Common myeloid progenitor, CD34-positive (primary cell): ENCODE data around the gene FANCF. TPM values are rescaled to one million over a fixed set of nuclear protein-coding genes. Genes with fewer than 3 reads are reported as not detected.

Experiments
- CTCF ChIA-PET: fragments of 350-600 bp; sonication (Branson Sonifier 250); formaldehyde crosslinking; loops from one replicate; lab custom pipeline; 2021; ENCODE audit warnings: antibody characterized with exemption; lab: Charles Lee
- POLR2A ChIA-PET: fragments of 350-600 bp; sonication (Branson Sonifier 250); formaldehyde crosslinking; loops from one replicate; lab custom pipeline; 2021; ENCODE audit warnings: antibody characterized with exemption; lab: Charles Lee
- DNase-seq, 3 donors: peaks; one replicate each; pipeline versions ENCODE4 v3.0.0 to v3.0.0-alpha.2; 2013
- H3K27ac ChIP-seq, 2 experiments: 1 replicate in 1 of 2; 2 replicates in 1 of 2; pipeline ENCODE4 v1.7.0; 2013; ENCODE audit warnings: inconsistent platforms in 2 of 2, low read length in 2 of 2, mild to moderate bottlenecking in 2 of 2, low read depth in 1 of 2, moderate library complexity in 1 of 2; ENCODE audit not compliant: severe bottlenecking in 2 of 2, insufficient read depth in 1 of 2, poor library complexity in 1 of 2
- H3K27me3 ChIP-seq, 5 experiments: replicated peaks in 2 of 5; 1 replicate in 3 of 5; 2 replicates in 2 of 5; pipeline versions ENCODE4 v1.6.1 to v1.7.0; 2013; ENCODE audit warnings: low read length in 4 of 5, mild to moderate bottlenecking in 2 of 5, moderate library complexity in 2 of 5, inconsistent platforms in 1 of 5; ENCODE audit not compliant: insufficient read depth in 5 of 5, control insufficient read depth in 4 of 5
- H3K36me3 ChIP-seq, 4 experiments: 1 replicate in 2 of 4; 2 replicates in 2 of 4; pipeline versions ENCODE4 v1.6.1 to v1.7.0; 2013; ENCODE audit warnings: low read length in 3 of 4, control low read depth in 1 of 4, mild to moderate bottlenecking in 1 of 4; ENCODE audit not compliant: control insufficient read depth in 4 of 4, insufficient read depth in 4 of 4
- H3K4me1 ChIP-seq, 4 experiments: 1 replicate in 3 of 4; 2 replicates in 1 of 4; pipeline versions ENCODE4 v1.6.1 to v1.7.1; 2013; ENCODE audit warnings: low read length in 3 of 4, mild to moderate bottlenecking in 3 of 4, control low read depth in 1 of 4, inconsistent platforms in 1 of 4, moderate library complexity in 1 of 4; ENCODE audit not compliant: control insufficient read depth in 4 of 4, insufficient read depth in 4 of 4; ENCODE audit errors: control extremely low read depth in 1 of 4
- H3K4me3 ChIP-seq, 7 experiments: 1 replicate in 4 of 7; 2 replicates in 3 of 7; pipeline versions ENCODE4 v1.5.1 to v1.7.0; 2013; ENCODE audit warnings: mild to moderate bottlenecking in 7 of 7, low read length in 6 of 7, moderate library complexity in 6 of 7, inconsistent platforms in 2 of 7, low read depth in 2 of 7, control low read depth in 1 of 7; ENCODE audit not compliant: insufficient read depth in 4 of 7, control insufficient read depth in 1 of 7; ENCODE audit errors: extremely low read depth in 1 of 7
- H3K9me3 ChIP-seq, 5 experiments: 1 replicate in 4 of 5; 2 replicates in 1 of 5; pipeline versions ENCODE4 v1.6.1 to v1.7.1; 2013; ENCODE audit warnings: low read length in 4 of 5, mild to moderate bottlenecking in 2 of 5, inconsistent platforms in 1 of 5, low read depth in 1 of 5, moderate library complexity in 1 of 5; ENCODE audit not compliant: control insufficient read depth in 4 of 5, insufficient read depth in 2 of 5; ENCODE audit errors: control extremely low read depth in 1 of 5
- WGBS: methylation state at CpG from one replicate; pipeline ENCODE4 v1.1.5; 2013; ENCODE audit not compliant: insufficient coverage; 5-methylcytosine and 5-hydroxymethylcytosine counted together
- polyA plus RNA-seq: library from polyadenylated mRNA; unstranded; fragments of 120-200 nt; gene quantifications from one replicate; pipeline ENCODE4 v1.2.1, GENCODE V29; 2013

FANCF gene
- 9.8 TPM for polyA plus RNA-seq

GRCh38 chr11:22625448-22626287, at the start of gene FANCF:
TSS of gene FANCF (minus strand) at chr11:22625823. CDS start at chr11:22625810, 13 bp downstream.
- ChIA-PET CTCF (no interaction called here), POLR2A (interaction anchor here (0.8 kb wide), 1 partner anchor 119 kb away, joined by 3 read pairs; no protein-coding TSS in a partner anchor)
- H3K4me3 ChIP-seq, result peak within 1 kb of the TSS; percentile 81 to 100 (median 95)
- H3K36me3 ChIP-seq, result peaks cover 0 to 4% (median 0%) of the 10 kb centered on the region in 4 experiments
- no peaks in the 10 kb centered on the region for H3K9me3 ChIP-seq
- DNase-seq, result peak; percentile 100
- WGBS, result under 1% methylated on average over 53 of the region's 55 CpGs
- peak within 1 kb of the TSS; percentile 82 to 87 for H3K27ac ChIP-seq
- H3K4me1 ChIP-seq, result peaks cover 6 to 25% (median 14%) of the 10 kb centered on the region in 4 experiments
- H3K27me3 ChIP-seq, result no peaks in the 10 kb centered on the region

- DNase-seq, result no peak
- 92% methylated on average over 1 of the region's 4 CpGs for WGBS
- Histone ChIP-seq H3K4me1 (no peaks in the 10 kb centered on the region), H3K4me3 (no peak overlapping the region), H3K27ac (no peak overlapping the region), H3K36me3 (no peaks in the 10 kb centered on the region), H3K9me3 (no peaks in the 10 kb centered on the region), H3K27me3 (peaks cover 1 to 19% (median 5%) of the 10 kb centered on the region in 5 experiments)
- POLR2A ChIA-PET, result no interaction called here
- CTCF ChIA-PET, result interaction anchor here (1.8 kb wide), 1 partner anchor 10 kb away, joined by 3 read pairs; no protein-coding TSS in a partner anchor
These were observed 49.1 kb upstream of the FANCF start for GRCh38 chr11:22674470-22675439.

- POLR2A ChIA-PET, result no interaction called here
- CTCF ChIA-PET, result no interaction called here
- Histone ChIP-seq H3K27ac (no peak overlapping the region), H3K4me1 (peaks cover 0 to 4% (median 3%) of the 10 kb centered on the region in 4 experiments), H3K36me3 (no peaks in the 10 kb centered on the region), H3K27me3 (peaks cover 10 to 49% (median 24%) of the 10 kb centered on the region in 5 experiments), H3K9me3 (no peaks in the 10 kb centered on the region), H3K4me3 (no peak overlapping the region)
- WGBS, result 100% methylated on average over 2 of the region's 2 CpGs
- DNase-seq, result no peak
These were observed 46.1 kb upstream of the FANCF start for GRCh38 chr11:22671751-22672150.

DNA sequence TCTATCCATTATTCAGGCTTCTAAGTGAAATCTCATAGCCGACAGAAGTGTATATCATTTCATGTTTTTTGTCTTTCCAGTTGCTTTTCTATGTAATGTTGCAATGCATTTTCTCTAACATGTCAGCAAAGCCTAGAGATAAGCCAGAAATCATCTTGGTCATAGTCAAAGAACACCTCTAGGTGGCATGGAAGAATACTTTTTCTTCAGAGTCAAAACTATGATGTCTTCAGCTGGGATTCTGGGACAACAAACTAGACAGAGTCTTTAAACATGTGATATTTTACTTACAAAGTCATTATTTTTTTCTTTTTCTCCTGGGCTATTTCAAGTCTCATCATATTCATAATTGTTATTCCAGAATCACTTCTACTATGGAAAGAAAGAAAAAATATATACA, 45.2 kb upstream of the FANCF start:
- H3K9me3 ChIP-seq, result no peaks in the 10 kb centered on the region
- 100% methylated on average over 1 of the region's 1 CpG for WGBS
- CTCF ChIA-PET, result interaction anchor here (0.9 to 1.4 kb wide), 2 partner anchors 11 to 117 kb away, joined by 4 to 5 read pairs; no protein-coding TSS in a partner anchor
- no peak overlapping the region for H3K27ac ChIP-seq
- H3K4me3 ChIP-seq, result no peak overlapping the region
- no peaks in the 10 kb centered on the region for H3K36me3 ChIP-seq
- POLR2A ChIA-PET, result no interaction called here
- peaks cover 0 to 9% (median 7%) of the 10 kb centered on the region in 4 experiments for H3K4me1 ChIP-seq
- H3K27me3 ChIP-seq, result peaks cover 17 to 58% (median 29%) of the 10 kb centered on the region in 5 experiments
- DNase-seq, result peak in 2 of 3 donors; percentile 31 to 38

DNA sequence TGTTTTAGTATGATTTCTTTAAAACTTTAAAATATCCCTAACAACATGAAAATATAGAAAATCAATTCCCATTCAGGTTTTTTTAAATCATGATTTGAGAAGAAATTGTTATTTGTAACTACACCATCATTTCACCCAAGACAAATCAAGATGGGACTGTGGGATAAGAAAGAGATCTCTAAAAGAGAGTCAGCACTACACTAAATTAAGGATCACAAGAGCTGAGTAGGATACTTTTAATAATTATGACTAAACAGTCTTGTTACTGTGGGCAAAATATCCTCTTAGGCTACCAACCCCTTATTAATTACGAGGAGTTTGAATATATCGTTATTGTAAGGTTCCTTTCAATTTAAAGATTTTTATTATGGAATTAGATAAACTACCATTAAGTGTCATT, 43.7 kb upstream of the FANCF start:
- no peak for DNase-seq
- POLR2A ChIA-PET, result no interaction called here
- CTCF ChIA-PET, result no interaction called here
- Histone ChIP-seq H3K4me3 (no peak overlapping the region), H3K9me3 (no peaks in the 10 kb centered on the region), H3K36me3 (no peaks in the 10 kb centered on the region), H3K4me1 (peaks cover 0 to 9% (median 7%) of the 10 kb centered on the region in 4 experiments), H3K27me3 (peaks cover 17 to 69% (median 30%) of the 10 kb centered on the region in 5 experiments), H3K27ac (no peak overlapping the region)
- WGBS, result no CpG with 5 or more reads among the region's 2 CpGs

- Histone ChIP-seq H3K27me3 (peaks cover 17 to 65% (median 30%) of the 10 kb centered on the region in 5 experiments), H3K4me1 (peaks cover 0 to 9% (median 7%) of the 10 kb centered on the region in 4 experiments), H3K36me3 (no peaks in the 10 kb centered on the region), H3K4me3 (no peak overlapping the region), H3K9me3 (no peaks in the 10 kb centered on the region), H3K27ac (no peak overlapping the region)
- whole genome bisulfite sequencing, result 58% methylated on average over 2 of the region's 3 CpGs
- CTCF ChIA-PET, result no interaction called here
- POLR2A ChIA-PET, result no interaction called here
- DNase-seq, result no peak
These were observed 42.6 kb upstream of the FANCF start for GRCh38 chr11:22668005-22668796.
